Glomerular visceral epithelial cell (primary cell): ENCODE data around the gene B4GALT4.

Experiments used
- DNase-seq: peaks from one replicate; pipeline ENCODE4 v3.0.0-alpha.2; 2016; ENCODE audit errors: extremely low spot score

B4GALT4 gene

GRCh38 chr3:119237299-119237698 lies 3.4 kb downstream of the B4GALT4 start:
- no peak for DNase-seq

- no peak for DNase-seq
These were observed 3.9 kb downstream of the B4GALT4 start for GRCh38 chr3:119236756-119237155.

GRCh38 chr3:119235151-119235550 lies 5.5 kb downstream of the B4GALT4 start:
- DNase-seq: peak; percentile 25

GRCh38 chr3:119234610-119235009 lies 6.1 kb downstream of the B4GALT4 start:
- no peak for DNase-seq

- no peak for DNase-seq
These were observed 9.9 kb downstream of the B4GALT4 start for GRCh38 chr3:119230745-119231144.

- DNase-seq: no peak
These were observed 10.6 kb downstream of the B4GALT4 start for GRCh38 chr3:119230071-119230470.

GRCh38 chr3:119229190-119229589 lies 11.5 kb downstream of the B4GALT4 start:
- no peak for DNase-seq

GRCh38 chr3:119228373-119229145 lies 12.1 kb downstream of the B4GALT4 start:
- no peak for DNase-seq

- DNase-seq: no peak
These were observed 13.4 kb downstream of the B4GALT4 start for GRCh38 chr3:119227070-119227850.

- DNase-seq: no peak
These were observed 15.6 kb downstream of the B4GALT4 start for GRCh38 chr3:119225121-119225520.

- no peak for DNase-seq
These were observed 17.2 kb downstream of the B4GALT4 start for GRCh38 chr3:119223511-119223910.

- no peak for DNase-seq
These were observed 18.3 kb downstream of the B4GALT4 start for GRCh38 chr3:119222391-119222790.

- no peak for DNase-seq
These were observed 18.8 kb downstream of the B4GALT4 start for GRCh38 chr3:119221779-119222320.

GRCh38 chr3:119220970-119221667 lies 19.6 kb downstream of the B4GALT4 start:
- no peak for DNase-seq

GRCh38 chr3:119220198-119220597 lies 20.5 kb downstream of the B4GALT4 start:
- DNase-seq: no peak

GRCh38 chr3:119219069-119219468 lies 21.6 kb downstream of the B4GALT4 start:
- DNase-seq: no peak

GRCh38 chr3:119211803-119212202 lies 28.9 kb downstream of the B4GALT4 start:
- no peak for DNase-seq

- peak; percentile 52 for DNase-seq
These were observed 29.5 kb downstream of the B4GALT4 start for GRCh38 chr3:119211193-119211592.

- DNase-seq: no peak
These were observed 33.2 kb downstream of the B4GALT4 start for GRCh38 chr3:119207512-119207875.

- no peak for DNase-seq
These were observed 33.8 kb downstream of the B4GALT4 start for GRCh38 chr3:119206611-119207511.

GRCh38 chr3:119205685-119206084 lies 35.0 kb downstream of the B4GALT4 start:
- DNase-seq: no peak
